Islet precursor cell (in vitro differentiated cells): ENCODE data around the gene PAX5.
A peak's percentile ranks its signal among the peaks of the same experiment; 100 is the strongest.

ENCODE experiments used
- DNase-seq: peaks from one replicate; pipeline ENCODE4 v3.0.0-alpha.2; 2018

The PAX5 gene

GRCh38 chr9:37011530-37011929, 22.5 kb downstream of the PAX5 start:
- DNase-seq = no peak

- no peak for DNase-seq
These were observed 23.1 kb downstream of the PAX5 start for GRCh38 chr9:37010976-37011375.

- DNase-seq = no peak
These were observed 23.9 kb downstream of the PAX5 start for GRCh38 chr9:37010180-37010579.

DNA sequence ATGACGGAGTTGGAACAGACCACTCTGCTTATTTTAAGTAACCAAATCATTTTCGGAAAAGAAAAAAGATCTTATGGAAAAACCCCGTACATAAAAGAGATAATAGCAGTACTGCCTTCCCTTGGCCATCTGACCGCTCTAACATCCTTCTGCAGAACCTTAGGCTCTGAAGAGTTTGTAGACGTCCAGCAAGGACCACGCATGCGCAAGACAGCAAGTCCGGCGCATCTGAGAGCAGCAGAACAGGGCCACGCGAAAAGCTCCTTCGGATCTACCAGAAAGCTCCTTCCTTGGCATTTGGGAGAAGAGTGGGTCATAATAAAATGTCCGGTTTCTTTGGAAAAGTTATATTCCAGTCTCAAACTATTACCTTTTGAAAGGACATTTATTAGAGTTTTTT, 26.8 kb downstream of the PAX5 start:
- no peak for DNase-seq

GRCh38 chr9:37005517-37006140, 28.4 kb downstream of the PAX5 start:
- no peak for DNase-seq

DNA sequence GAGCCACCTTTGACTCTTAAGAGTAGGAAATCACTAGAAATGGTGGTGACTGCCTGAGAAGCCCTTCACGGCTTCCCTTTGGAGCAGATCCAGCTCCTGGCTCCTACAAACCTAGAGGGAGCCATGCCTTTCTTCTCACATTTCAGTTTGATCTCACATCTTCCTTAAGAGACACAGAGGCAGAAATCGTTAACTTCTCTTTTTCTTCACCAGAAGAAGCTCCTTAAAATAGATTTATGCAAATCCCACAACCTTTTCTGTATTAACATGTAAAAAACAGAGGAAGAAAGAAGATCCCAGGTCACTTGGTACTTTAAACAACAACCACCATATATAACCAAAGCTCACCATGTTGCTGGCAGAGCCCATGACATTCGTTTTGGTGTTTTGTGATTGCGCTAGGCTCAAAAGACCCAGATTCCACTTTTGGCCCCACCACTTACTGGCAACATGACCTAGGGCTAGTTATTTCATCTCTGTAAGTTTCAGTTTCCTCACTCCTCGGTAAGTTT, 29.6 kb downstream of the PAX5 start:
- no peak for DNase-seq

DNA sequence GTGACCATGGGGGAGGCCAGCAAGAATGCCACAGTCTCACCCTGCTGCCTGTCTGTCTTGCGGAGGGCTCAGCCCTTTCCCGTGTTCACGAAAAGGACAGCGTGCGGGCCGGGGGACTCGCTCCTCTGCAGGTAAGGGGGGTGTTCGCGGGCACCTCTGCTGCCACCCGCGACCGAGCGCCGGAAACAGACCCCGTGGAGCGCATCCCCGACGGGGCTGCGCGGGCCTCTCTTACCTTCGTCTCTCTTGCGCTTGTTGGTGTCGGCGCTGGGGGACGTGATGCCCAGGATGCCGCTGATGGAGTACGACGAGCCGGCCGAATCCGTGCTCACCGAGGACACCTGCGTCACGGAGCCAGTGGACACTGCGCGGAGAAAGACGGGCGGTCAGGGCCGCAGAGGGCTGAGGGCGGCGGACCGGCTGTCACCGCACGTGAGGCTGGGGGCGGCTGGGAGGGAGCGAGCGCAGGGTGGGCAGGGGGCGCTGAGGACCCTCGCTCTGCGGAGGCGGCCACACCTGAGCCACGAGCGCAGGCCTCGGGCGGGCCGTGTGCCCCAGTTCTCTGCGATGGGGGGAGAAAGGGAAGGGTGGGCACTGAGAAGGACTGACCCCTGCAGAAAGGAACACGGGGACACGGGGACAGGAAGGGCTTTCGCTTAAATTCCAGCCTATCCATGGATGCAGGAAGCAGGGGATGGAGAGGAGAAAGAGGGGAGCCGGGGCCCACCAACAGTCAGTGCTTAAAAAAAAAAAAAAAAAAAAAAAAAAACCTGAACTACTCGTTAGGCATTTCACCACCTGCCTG, 31.5 kb downstream of the PAX5 start:
- DNase-seq = peak; percentile 57

DNA sequence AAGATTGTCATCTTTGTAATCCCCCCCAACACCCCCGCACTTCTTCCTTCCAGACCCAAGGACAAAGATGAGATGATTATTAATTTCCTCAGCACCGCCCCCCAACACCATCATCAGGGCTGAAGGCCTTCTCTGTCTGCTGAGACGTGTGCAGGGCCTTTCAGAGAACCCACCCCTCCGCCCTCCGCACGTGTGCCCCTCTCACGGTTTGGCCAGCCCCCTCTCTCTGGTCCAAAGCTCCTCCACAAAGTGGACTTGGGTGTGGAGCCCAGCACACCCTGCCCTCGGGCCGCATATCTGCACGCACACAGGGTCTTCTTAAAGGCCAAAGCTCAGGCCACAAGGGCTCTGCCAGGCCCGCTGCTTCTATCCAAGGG, 32.0 kb downstream of the PAX5 start:
- no peak for DNase-seq

DNA sequence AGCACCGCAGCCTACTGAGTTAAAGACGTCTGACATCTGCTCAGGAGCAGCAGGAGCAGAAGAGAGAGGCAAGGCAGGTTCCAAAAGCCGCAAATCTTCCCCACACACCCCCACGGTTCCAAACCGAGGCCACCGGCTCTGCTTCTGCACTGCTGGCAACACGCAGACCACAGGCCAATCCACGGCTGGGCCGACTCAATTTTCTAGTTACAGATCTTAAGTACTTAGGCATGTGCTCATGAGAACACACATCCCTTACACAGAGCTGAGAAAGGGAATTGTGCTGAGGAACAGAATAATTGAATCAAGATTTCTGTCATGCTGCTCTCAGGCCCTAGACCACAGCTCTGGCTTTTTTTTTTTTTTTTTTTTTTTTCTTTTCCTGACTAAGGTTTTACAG, 32.6 kb downstream of the PAX5 start:
- DNase-seq = no peak

DNA sequence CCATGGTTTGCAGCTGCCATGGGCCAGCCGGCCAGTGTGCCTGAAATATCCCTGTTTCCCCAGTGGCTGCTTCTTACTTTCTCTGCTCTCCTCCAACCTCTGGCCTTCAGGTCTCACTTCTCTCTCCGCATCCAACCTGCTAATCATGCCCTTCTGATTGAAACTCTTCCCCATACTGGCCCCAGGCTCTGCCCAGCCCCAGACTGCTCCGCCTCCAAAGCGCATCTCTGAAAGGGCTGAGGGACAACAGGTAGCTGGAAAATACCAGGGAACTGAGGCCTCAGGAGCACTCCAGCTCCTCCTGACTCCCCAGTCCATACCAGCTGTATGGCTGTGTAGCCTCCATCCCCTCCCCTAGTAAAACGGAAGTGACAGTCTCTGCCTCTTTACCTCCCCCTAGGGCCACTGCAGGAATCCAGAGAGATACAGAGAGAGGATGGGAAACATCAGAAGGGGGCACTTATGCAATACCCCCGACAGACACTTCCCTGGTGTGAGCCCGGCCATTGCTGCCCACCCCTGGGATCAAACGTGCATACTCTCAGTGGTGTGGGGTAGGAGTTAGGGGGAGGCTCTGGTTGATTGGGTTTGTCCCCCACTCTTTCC, 34.2 kb downstream of the PAX5 start:
- no peak for DNase-seq

GRCh38 chr9:36997414-36997813, 36.7 kb downstream of the PAX5 start:
- DNase-seq = peak; percentile 84

- DNase-seq = no peak
These were observed 37.4 kb downstream of the PAX5 start for GRCh38 chr9:36996706-36997086.

DNA sequence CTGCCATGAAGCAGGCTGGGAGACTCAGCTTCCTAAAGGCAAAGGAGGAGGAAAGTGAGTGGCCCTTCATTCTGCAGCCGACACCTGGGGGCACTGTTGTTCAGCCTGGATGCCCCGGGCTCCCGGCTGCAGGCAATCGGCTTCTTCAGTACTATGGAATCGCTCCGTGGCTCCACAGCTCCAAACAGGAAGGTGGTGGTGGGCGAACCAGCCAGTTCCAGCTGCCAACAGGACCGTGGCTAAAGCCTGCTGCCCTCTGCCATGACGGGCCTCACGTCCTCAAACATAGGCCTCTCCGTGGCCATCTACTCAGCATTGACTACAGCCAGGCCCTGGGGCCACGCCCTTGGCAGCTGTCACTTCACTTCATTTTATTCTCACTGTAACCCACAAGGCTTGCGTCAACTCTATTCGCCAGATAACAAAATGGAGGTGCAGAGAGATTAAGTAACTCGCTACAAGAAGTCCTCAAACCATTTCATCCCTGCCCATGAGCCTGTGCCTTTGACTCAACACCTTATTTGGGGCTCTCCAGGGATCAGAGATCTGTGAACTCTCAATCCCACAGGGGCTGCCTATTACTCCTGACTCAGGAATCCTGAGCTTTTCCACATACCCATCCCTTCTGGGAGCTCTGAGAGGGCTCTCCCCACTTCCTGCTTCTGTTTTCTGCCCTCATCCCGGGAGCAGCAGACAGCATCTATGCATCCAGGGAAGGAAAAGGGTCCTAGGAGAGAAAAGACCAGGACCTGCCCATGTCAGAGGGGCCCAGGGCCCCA, 38.0 kb downstream of the PAX5 start:
- DNase-seq = peak; percentile 91

- DNase-seq = no peak
These were observed 39.9 kb downstream of the PAX5 start for GRCh38 chr9:36993933-36994764.

DNA sequence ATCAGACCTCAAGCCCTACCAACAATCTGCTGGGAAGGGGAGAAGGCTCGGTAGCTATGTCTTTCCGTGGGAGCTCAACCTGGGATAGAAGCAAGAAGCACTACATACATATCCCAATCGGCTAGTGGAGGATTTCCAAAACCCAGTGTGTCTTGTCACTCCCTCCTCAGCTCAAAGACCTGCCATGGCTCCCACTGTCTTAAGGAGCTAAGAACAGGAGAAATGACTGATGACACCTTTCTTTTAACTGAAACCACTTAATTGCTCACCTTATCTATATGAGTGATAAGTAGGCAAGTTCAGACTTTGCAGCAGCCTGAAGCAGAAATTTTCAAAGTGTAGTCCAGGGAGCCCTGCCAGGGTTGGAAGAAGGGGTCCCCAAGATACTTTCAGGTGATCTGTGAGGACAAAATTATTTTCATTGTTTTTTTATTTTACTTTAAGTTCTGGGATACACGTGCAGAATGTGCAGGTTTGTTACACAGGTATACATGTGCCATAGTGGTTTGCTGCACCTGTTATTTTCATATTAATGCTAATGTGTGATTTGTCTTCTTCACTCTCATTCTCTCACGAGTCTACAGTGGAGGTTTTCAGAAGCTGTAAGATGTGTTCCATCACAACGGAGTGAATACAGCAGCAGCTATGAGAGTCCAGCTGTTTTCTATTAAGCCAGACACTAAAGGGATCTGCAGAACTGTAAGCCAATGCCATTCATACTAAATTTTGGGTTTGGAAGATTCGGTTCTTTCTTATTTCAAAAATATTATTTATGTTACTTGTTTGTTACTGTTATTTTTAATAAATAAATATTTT, 41.4 kb downstream of the PAX5 start:
- DNase-seq = no peak

- no peak for DNase-seq
These were observed 42.4 kb downstream of the PAX5 start for GRCh38 chr9:36991516-36992134.

GRCh38 chr9:36988848-36989247, 45.2 kb downstream of the PAX5 start:
- no peak for DNase-seq

- no peak for DNase-seq
These were observed 46.2 kb downstream of the PAX5 start for GRCh38 chr9:36987891-36988290.

DNA sequence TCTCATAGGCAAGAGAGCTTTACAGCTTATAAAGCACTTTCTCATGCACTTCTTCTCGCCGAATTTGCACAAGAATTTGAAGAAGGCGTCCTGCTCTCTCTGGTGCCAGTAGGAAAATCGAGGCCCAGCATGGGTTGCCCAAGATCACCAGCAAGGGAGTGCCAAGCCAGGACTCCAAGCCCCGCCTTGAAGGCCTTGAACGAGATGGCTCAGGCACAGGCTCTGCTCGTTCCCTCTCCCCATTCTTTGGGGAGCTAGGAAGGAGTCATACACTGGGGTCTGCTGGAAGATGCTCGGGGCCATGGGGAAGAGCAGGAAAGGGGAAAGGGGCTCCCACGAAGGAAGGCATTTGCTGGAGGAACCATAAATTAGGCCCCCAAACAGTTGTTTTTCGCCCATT, 46.7 kb downstream of the PAX5 start:
- no peak for DNase-seq

- no peak for DNase-seq
These were observed 47.3 kb downstream of the PAX5 start for GRCh38 chr9:36986468-36987408.
